BE2C (cell line): Measurements from ENCODE around the gene ARHGEF25.
"Not testable (repeated sequence)": the region's sequence is repeated elsewhere in the genome, so short reads cannot be mapped to it uniquely, and the experiment has no call there.

Experiments
- DNase-seq: peaks from one replicate; pipeline ENCODE4 v3.0.0-alpha.2; 2020
- H3K27me3 ChIP-seq: fragments of 250-450 bp; sonication (Bioruptor Pico); 2 replicates; pipeline ENCODE4 v1.5.1; 2020; ENCODE audit warnings: mild to moderate bottlenecking
- H3K36me3 ChIP-seq: fragments of 250-450 bp; sonication (Bioruptor Pico); 2 replicates; pipeline ENCODE4 v1.5.1; 2020; ENCODE audit warnings: mild to moderate bottlenecking
- H3K4me1 ChIP-seq: fragments of 250-450 bp; sonication (Bioruptor Pico); 2 replicates; pipeline ENCODE4 v1.5.1; 2020
- H3K4me3 ChIP-seq: 2 replicates; pipeline ENCODE4 v1.5.1; 2011; ENCODE audit warnings: low read depth, low read length
- H3K9me3 ChIP-seq: fragments of 250-450 bp; sonication (Bioruptor Pico); 2 replicates; pipeline ENCODE4 v1.5.1; 2020
- CTCF ChIP-seq: IDR thresholded peaks from 2 replicates; pipeline ENCODE4 v1.5.1; 2012; ENCODE audit warnings: mild to moderate bottlenecking, low read depth, low read length

ARHGEF25 gene

GRCh38 chr12:57629897-57630471 is 18.7 kb downstream of the ARHGEF25 start:
- peaks cover 3% of the 10 kb centered on the region; the same call in 1 of the 2 replicates for H3K36me3 ChIP-seq
- no peaks in the 10 kb centered on the region; the same call in 1 of the 2 replicates for H3K4me1 ChIP-seq
- no peak overlapping the region for H3K4me3 ChIP-seq
- no peak for DNase-seq
- no peak for TF ChIP-seq CTCF
- H3K9me3 ChIP-seq = no peaks in the 10 kb centered on the region
- no peaks in the 10 kb centered on the region for H3K27me3 ChIP-seq

- no peaks in the 10 kb centered on the region for H3K27me3 ChIP-seq
- H3K36me3 ChIP-seq = peaks cover 3% of the 10 kb centered on the region; the same call in 1 of the 2 replicates
- TF ChIP-seq CTCF = no peak
- DNase-seq = no peak
- no peak overlapping the region for H3K4me3 ChIP-seq
- no peaks in the 10 kb centered on the region for H3K9me3 ChIP-seq
- no peaks in the 10 kb centered on the region; the same call in 1 of the 2 replicates for H3K4me1 ChIP-seq
These were observed 19.7 kb downstream of the ARHGEF25 start for GRCh38 chr12:57630891-57631433.

- TF ChIP-seq CTCF = no peak
- Histone ChIP-seq H3K4me1 (no peaks in the 10 kb centered on the region; the same call in 1 of the 2 replicates), H3K36me3 (peaks cover 3% of the 10 kb centered on the region; the same call in 1 of the 2 replicates), H3K27me3 (no peaks in the 10 kb centered on the region), H3K4me3 (peak overlapping the region; percentile 76), H3K9me3 (no peaks in the 10 kb centered on the region)
- no peak for DNase-seq
These were observed 20.4 kb downstream of the ARHGEF25 start for GRCh38 chr12:57631566-57632072.

- peak; percentile 52 for DNase-seq
- Histone ChIP-seq H3K27me3 (no peaks in the 10 kb centered on the region), H3K36me3 (peaks cover 3% of the 10 kb centered on the region; the same call in 1 of the 2 replicates), H3K4me3 (peak overlapping the region; percentile 76), H3K9me3 (no peaks in the 10 kb centered on the region), H3K4me1 (no peaks in the 10 kb centered on the region; the same call in 1 of the 2 replicates)
- no peak for TF ChIP-seq CTCF
These were observed 21.1 kb downstream of the ARHGEF25 start for GRCh38 chr12:57632073-57632957.

GRCh38 chr12:57632958-57633840 is 22.0 kb downstream of the ARHGEF25 start, which contains the start of gene B4GALNT1:
Gene B4GALNT1 (minus strand): TSS chr12:57633201. CDS start chr12:57632132, 1,069 bp downstream.
- H3K27me3 ChIP-seq = peaks cover 3% of the 10 kb centered on the region; the same call in 1 of the 2 replicates
- H3K4me1 ChIP-seq = no peaks in the 10 kb centered on the region; the same call in 1 of the 2 replicates
- no peaks in the 10 kb centered on the region for H3K9me3 ChIP-seq
- peaks cover 3% of the 10 kb centered on the region; the same call in 1 of the 2 replicates for H3K36me3 ChIP-seq
- peak; percentile 82 for TF ChIP-seq CTCF
- peak; percentile 83 for DNase-seq
- peak within 1 kb of the TSS; percentile 76 for H3K4me3 ChIP-seq

GRCh38 chr12:57636731-57637130 is 25.5 kb downstream of the ARHGEF25 start:
- peaks cover 13% of the 10 kb centered on the region for H3K27me3 ChIP-seq
- not testable (repeated sequence) for H3K36me3 ChIP-seq, H3K4me3 ChIP-seq, H3K4me1 ChIP-seq, H3K9me3 ChIP-seq, DNase-seq
